Activated T-cell treated with anti-CD3 and anti-CD28 coated beads for 48 hours (primary cell): Measurements from ENCODE around the gene OR2AT4.
"Not testable (repeated sequence)": the region's sequence is repeated elsewhere in the genome, so short reads cannot be mapped to it uniquely, and the experiment has no call there.

Source experiments
- DNase-seq: peaks from one replicate; pipeline ENCODE4 v3.0.0-alpha.2; 2020; ENCODE audit warnings: low read depth

OR2AT4 gene

DNA sequence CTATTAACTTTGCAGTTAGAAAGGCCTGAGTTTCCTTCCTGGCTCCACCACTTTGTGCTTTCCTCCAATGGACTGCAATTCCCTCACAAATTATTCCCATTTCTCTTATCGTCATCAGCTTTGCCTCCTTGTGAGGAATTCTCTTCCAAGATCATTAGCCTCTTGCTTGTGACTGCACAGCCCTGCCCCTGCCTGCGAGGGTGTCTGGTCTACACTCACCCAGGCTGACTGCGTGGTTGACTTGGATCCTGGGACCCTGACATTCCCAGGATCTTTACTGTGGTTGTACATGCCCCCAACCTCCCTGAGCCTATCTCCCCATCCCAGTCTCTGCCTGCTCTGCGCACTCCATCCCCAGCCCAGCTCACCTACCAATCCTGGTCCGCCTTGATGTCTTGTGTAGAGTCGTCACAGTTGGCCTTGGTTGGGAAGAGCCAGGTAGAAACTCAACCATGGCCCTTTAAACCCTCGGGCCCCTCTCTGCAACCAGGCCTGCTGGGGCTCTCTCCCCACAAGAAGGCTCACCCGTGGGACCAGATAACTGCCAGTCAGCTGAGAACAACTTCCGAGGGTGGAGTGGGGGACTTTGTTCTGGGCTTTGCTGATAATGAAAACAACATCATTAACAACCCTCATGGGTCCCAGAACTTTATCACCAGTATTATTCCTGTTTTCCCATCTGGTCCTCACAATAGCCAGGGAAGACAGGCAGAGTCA, at the start of gene OR2AT4:
Gene OR2AT4 (minus strand): TSS at position 421 of the 717 bp plus-strand sequence.
- no peak for DNase-seq

- no peak for DNase-seq
Measured at GRCh38 chr11:75145972-75146519, 49.4 kb upstream of the OR2AT4 start.

GRCh38 chr11:75145196-75145971, 48.7 kb upstream of the OR2AT4 start:
- DNase-seq = no peak

- DNase-seq = no peak
Measured at GRCh38 chr11:75144716-75145014, 48.0 kb upstream of the OR2AT4 start.

- DNase-seq = no peak
Measured at GRCh38 chr11:75143420-75143731, 46.7 kb upstream of the OR2AT4 start.

DNA sequence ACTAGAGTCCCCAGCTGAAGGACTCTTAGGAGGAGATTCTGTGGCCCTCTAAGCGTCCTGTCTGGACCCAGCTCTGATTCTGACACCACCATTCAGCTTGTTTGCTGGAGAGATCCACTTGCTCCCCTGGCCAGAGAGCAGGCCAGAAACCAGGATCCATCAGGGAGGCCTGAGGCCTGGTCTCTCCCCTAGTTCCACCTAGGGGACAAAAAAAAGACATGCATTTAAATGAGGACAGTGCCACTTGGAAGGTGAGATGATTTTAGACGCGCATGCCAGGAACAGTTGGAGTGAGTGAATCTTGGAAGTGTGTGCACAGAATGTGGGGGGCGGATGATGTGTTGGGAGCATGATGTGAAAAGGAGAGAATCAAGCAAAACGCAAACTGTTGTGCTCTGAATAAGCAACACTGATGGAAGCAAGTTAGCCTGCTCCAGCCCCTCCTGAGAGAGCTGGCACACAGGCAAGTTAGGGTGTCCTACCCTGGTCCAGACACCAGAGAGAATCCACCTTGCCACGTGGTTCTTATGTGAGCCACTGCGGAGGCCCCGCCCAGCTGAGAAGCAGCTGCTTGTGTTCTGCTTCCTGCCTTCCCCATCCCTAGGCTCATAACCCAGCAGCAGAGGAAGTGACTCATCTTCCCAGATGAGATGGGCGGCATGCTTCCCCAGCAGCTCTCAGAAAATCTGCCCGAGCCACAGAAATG, 46.2 kb upstream of the OR2AT4 start:
- DNase-seq = peak; percentile 71

DNA sequence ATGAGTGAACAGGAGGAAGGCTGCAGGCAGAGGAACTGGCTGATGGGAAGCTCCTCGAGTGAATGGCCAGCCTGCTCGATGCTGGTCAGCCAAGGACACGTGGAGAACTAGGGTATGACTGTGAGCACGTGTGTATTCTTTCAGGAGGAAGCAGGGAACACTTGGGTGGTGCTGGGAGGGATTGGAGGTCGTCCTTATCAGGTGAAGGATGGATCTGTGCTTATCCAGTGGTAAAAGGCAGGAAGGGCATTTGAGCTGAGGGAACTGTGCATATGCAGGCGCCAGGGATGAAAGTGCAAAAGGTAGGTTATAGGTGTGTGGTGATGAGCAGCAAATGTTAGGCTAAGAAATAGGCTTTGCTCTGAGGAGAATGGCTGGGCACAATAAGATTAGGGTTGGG, 44.5 kb upstream of the OR2AT4 start:
- DNase-seq = no peak

- DNase-seq = peak; percentile 76
Measured at GRCh38 chr11:75140269-75141138, 43.8 kb upstream of the OR2AT4 start.

DNA sequence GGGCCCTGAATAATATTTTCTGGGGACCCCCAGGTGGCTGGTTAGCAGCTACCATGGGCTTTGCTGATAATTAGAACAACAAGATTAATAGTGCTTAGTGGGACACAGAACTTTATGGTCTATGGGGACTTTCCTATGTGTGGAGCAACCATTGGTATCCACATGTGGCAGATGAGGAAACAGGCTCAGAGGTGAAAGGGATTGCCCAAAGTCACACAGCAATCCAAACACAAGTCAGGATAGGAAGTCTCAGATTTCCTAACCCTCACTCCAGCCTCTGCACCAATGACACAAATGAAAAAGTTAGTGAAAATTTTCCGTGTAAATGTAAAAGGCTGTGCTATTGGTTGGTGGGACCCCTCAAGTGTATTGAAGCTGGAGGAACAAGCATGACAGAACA, 39.0 kb upstream of the OR2AT4 start:
- no peak for DNase-seq

- DNase-seq = no peak
Measured at GRCh38 chr11:75135021-75135650, 38.5 kb upstream of the OR2AT4 start.

DNA sequence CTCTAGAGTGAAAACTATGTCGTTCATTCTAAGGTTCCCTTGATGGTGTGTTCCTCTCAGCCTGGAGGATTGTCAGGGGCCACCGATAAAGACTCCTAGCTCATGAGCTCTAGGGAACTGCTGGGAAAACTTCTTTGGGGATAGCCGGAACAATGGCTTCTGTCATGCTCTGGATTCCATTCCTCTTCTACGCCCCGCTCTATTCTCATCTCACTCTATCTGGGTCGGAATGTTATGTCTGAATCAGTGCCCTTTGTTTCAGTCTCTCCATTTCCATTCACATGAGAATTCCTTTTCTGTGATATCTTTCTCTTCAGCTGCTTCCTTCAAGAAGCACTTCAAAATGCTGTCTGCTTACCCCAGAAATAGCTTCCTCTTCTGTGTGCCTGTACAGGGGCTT, 37.3 kb upstream of the OR2AT4 start:
- DNase-seq = no peak

GRCh38 chr11:75132080-75132479, 35.4 kb upstream of the OR2AT4 start:
- DNase-seq = no peak

GRCh38 chr11:75126564-75126963, 29.9 kb upstream of the OR2AT4 start:
- no peak for DNase-seq

- no peak for DNase-seq
Measured at GRCh38 chr11:75118577-75118976, 21.9 kb upstream of the OR2AT4 start.

- DNase-seq = no peak
Measured at GRCh38 chr11:75114465-75114864, 17.8 kb upstream of the OR2AT4 start.

DNA sequence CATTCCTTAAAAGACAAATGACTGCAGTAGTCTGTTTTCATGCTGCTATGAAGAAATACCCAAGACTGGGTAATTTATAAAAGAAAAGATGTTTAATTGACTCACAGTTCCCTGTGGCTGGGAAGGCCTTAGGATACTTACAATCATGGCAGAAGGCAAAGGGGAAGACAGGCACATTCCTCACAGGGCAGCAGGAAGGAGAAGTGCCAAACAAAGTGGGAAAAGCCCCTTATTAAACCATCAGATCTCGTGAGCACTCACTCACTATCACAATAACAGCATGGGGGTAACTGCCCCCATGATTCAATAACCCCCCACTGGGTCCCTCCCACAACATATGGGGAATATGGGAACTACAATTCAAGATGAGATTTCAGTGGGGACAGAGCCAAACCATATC, 16.4 kb upstream of the OR2AT4 start:
- DNase-seq = no peak

GRCh38 chr11:75112200-75112599, 15.5 kb upstream of the OR2AT4 start:
- no peak for DNase-seq

DNA sequence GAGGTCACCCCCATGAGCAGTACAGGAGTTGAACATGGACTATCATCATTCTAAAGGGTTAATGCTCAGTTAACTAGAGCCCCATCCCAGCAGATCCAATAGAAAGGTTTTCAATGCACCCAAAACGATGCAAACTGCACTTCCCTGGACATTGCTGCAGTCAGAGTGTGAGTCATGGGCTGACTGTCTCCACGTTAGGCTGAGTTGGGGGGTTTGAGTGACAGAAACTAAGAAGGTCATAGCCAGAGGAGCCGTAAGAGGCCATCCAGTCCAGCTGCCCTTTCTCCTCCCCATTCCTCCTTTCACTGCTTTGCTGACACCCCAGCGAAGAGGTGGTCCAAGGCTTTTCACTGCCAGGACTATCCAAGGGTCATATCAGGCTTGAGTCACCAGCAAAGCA, 10.5 kb upstream of the OR2AT4 start:
- no peak for DNase-seq

DNA sequence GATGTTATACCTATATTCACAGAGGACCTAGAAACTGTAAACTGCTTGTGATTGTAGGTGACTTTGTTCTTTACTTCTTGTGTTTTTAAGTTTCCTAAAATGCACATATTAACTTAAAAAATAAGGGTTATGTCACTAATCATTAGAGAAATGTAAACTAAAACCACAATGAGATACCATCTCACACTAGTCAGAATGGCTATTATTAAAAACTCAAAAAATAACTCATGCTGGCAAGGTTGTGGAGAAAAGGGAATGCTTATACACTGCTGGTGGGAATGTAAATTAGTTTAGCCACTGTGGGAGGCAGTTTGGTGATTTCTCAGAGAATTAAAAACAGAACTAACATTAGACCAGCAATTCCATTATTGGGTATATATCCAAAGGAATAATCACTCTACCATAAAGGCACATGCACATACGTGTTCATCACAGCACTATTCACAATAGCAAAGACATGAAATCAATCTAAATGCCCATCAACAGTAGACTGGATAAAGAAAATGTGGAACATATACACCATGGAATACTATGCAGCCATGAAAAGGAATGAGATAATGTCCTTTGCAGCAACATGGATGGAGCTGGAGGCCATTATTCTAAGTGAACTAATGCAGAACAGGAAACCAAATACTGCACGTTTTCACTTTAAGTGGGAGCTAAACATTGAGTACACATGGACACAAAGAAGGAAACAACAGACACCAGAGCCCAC, 9.4 kb upstream of the OR2AT4 start:
- DNase-seq = not testable (repeated sequence)

GRCh38 chr11:75105462-75105925, 8.8 kb upstream of the OR2AT4 start:
- no peak for DNase-seq
